DMS 273 (cell line): Measurements from ENCODE around the gene TGM4.

ENCODE experiments used
- DNase-seq: peaks from one replicate; lab custom pipeline; 2025; ENCODE audit not compliant: unreplicated experiment; lab: John Stamatoyannopoulos, UW

TGM4 gene

DNA sequence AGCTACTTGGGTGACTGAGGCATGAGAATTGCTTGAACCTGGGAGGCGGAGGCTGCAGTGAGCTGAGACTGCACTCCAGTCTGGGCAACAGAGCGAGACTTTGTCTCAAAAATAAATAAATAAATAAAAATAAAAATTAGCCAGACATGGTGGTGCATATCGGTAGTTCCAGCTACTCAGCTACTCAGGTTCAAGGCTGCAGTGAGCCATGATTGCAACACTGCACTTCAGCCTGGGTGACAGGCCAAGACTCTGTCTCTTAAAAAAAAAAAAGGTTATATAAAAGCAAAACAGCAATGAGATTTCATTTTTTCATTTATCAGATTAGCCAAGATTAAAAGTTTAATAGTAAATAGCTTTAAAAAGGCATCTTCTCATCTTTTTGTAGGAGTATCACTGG, 2.9 kb downstream of the TGM4 start:
- no peak for DNase-seq

DNA sequence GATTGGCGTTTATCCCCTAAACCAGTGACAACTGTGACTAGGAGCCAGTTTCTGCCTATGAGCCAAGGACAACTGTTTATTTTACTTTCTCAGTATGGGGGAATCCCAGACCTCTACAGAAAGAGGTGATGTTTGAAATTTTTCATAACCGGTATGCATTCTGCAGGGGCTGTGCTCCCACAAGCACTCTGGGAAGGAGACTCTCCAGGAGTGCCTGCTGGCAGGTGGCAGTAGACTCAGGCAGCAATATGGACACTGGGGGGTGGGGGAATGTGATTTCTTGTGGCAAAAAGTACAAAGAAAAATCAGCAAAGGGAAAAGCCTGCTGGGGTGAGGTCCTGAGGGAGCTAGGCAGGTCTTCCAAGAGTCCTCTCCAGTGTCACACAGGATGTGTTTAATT, 5.9 kb downstream of the TGM4 start:
- peak; percentile 10 for DNase-seq

DNA sequence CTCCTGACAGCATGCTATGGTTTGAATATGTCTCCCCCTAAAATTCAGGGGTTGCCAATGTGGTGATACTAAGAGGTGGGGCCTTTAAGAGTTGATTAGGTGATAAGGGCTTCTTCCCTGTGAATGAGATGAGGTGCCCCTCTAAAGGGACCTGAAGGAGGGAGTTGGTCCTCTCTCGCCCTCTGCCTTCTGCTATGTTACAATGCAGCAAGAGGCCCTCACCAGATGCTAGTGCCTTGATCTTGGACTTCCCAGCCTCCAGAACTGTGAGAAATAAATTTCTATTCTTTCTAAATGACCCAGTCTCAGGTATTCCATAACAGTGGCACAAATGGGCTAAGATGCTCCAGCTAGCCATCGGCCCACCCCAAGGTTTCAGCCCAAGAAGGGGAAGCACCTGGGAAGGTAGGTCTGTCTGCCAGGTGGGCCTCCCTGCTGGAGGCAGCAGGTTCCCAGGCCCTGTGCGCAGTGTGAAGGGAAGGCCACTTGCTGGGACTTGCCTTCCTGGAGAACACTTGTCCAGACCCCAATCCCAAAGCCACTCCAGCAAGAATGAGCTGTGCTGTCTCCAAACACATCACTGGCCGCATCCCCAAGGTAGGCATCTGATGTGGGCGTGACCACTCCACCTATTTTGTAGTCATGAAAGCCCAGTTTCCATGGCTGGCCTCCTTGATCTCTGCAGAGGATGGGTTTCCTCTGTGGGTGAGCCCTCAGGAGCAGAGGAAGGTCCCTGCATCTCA, 9.0 kb downstream of the TGM4 start:
- peak; percentile 4 for DNase-seq

DNA sequence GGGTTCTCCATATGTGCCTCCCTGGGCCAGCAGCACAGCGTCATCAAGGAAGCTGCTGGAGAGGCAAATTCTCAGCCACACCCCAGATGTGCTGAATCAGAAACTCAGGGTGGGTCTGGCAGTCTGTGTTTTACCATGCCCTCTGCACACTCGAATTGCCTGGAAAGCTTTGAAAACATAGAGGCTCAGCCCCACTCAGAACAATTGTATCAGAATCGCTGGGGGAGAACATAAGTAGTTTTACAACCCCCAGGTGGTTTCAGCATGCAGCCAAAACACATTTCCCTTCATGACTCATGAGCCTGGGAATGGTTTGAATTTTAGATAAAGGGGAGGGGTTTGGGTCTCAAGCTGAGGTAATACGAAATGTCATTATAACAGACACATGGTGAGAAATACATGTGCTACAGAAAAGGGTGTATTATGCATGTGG, 9.6 kb downstream of the TGM4 start:
- DNase-seq: peak; percentile 69

DNA sequence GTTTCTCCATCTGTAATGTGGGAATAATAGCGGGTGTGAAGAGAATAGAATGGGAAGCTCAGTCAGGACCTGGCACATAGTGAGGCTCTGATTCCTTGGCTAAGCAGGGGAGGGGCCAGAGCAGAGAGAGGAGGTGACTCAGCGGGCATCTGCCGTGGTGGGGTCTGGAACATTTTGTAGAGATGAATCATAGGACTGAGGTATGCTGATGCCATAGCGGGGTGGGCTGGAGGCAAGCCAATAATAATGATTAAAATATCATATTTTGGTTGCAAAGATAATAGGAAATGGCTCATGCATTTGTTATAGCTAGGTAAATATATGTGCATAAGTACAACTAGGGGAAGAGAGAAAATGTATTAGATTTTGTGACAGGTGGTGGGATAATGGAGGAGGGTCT, 11.2 kb downstream of the TGM4 start:
- DNase-seq: peak; percentile 58

DNA sequence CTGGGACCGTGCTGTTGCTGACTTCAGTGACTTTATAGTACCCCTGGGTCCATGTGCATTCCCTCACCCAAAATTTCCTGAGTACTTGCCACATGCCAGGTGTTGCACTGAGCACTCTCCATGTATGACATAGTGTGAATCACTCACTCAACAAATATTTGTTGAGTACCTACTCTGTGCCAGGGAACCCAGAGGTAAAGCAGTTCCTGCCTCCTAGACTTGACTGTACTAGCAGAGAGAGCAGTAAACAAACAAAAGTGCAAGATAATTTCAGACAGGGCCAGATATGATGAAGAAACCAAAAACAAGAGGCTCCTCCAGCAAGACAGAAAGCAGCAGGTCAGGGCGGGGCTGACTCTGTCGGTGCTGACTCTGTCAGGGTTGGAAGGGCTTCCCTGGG, 12.2 kb downstream of the TGM4 start:
- DNase-seq: peak; percentile 9

DNA sequence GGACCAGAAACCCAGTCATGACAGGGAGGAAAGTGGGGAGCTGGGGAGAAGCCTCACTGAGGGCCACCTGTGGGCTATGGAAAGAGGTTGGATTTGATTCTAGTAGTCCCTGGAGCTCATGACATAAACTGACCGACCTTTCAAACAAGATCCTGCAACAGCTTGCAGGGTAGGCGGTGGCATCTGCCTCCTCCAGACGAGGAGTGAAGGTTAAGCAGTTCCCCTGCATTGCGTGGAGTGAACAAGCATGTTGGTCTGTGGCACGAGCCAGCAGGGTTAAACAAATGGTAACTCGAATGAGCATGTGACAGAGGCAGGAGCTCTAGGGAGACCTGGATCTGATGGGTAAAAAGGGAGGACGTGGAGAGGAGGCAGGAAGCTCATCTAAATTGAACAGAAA, 12.7 kb downstream of the TGM4 start:
- DNase-seq: peak; percentile 44

DNA sequence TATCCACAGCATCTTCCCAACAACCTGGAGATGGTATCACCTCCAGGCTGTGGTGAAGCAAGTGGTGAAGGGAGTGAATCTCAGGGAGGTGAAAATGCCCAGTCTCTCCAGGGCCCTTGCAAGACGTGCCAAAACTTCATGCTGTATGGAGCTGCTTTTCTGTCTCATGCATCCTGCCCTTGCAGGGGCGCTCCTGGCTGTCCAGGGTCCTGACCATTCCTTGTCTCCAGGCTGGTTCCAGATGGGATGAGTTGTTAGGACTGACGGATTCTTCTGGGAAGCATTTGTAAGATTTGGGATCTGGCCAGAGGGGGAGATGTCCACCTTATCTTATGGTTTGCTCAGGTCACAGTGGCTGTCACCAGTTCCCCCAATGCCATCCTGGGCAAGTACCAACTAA, 15.8 kb downstream of the TGM4 start:
- no peak for DNase-seq

DNA sequence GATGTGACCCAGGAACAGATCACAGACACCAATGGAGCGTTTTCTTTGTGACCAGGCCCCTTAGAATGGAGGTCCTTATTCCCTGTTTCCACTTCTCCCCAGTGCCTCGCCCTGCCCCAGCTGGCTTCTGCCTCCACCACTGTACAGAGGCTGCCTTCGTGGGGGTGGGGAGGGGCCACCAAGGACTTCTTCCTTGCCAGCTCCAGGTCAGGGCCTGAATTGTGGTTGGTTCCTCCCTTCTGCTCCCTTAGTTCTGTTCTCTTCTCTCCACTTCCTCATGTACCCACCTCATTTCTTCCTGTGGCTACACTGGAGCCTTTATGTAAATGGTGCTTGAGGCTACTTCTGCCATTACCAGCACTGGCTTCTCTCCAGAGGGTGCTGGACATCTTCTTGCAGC, 16.4 kb downstream of the TGM4 start:
- no peak for DNase-seq

DNA sequence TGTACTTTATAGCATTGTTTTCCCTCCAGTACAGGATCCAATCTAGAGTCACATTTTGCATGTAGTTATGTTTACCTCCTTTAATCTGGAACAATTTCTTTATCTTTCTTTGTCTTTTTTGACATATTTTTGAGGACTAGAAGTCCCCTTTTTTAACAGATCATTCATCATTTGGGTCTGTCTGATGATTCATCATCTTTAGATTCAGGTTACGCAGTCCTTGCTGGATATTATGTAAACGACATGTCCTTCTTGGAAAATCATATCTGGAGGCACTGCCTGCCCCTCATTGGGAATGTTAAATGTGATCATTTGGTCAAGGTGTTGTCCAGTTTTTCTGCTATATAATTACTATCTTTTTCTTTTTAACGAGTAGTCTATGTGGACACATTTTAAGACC, 18.3 kb downstream of the TGM4 start:
- DNase-seq: no peak

DNA sequence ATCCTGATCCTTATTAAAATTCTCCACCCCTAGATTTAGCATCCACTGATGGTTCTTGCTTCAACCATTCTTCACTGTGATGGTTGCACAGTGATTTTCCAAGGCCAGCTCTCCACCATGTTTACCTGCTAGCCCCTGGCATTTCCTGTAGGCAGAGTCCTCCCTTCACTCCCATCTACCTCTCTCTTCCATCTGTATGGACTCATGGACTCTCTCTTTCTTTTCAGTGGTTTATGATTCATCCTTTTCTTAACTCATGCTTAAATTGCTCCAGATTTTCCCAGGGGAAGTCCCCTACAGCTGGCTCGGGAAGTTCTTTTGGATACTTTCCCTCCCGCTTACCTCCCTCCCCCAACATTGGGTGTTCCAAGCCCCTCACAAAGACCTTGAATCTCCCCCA, 18.7 kb downstream of the TGM4 start:
- DNase-seq: no peak

DNA sequence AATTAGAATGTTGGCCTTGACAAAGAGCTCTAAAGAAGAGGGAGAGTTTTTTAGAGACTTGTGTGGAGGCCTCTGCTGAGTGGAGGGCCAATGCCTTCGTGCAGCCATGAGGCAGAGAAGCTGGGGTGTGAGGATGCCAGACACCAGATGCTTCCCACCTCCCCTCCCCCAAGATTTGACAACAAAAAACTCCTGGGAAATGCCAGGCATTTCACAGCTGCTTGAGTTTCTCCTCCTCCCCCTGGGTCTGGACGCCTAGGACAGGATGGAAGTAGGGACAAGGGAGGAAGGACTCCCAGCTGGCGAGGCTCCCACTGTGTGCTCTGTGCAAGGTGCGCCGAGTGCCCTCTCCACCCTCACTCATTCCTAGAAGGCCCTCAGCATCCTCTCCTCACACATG, 20.1 kb downstream of the TGM4 start:
- peak; percentile 5 for DNase-seq

DNA sequence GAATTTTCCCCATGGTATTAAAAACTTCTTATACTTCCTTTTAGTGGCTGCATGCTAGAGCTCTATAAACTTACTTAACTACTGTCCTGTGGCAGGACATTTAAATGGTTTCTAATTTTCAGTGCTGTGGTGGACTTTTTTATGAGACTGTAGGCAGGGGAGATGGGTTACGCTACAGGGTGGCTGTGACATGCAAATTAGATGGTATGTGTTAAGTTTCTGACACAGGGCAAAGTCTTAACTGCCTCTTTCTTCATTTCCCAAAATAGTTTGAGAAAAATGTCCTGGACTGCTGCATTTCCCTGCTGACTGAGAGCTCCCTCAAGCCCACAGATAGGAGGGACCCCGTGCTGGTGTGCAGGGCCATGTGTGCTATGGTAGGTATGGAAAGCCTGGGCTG, 22.0 kb downstream of the TGM4 start:
- DNase-seq: no peak

DNA sequence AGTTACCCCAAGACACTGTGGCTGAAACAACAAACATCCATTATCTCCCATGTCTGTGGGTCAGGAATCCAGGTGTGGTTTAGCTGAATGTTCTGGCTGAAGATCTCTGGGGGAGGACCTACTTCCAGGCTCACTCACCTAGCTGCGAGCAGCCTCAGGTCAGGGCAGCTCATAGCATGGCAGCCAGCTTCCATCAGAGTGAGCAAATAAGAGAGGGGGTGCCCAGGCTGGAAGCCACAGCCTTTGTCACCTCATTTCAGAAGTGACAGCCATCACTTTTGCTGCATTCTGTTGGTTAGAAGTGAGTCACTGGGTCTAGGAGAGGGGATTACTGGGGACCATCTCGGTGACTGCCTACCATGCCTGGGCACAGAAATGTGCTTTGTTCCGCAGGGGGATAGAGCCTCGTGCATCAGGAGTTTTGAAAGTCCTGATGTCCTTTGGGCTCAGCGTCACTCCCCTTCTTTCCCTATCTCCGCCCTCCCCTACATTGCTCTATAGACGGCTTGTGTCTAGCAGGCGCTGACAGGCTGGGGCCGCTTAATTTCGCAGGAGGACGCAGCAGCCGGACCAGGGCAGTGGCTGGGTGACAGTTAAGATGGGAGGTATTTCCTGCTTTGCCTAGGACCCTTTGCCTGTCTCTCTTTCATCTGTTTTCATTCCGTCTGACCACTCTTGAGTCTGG, 25.4 kb downstream of the TGM4 start:
- DNase-seq: no peak

DNA sequence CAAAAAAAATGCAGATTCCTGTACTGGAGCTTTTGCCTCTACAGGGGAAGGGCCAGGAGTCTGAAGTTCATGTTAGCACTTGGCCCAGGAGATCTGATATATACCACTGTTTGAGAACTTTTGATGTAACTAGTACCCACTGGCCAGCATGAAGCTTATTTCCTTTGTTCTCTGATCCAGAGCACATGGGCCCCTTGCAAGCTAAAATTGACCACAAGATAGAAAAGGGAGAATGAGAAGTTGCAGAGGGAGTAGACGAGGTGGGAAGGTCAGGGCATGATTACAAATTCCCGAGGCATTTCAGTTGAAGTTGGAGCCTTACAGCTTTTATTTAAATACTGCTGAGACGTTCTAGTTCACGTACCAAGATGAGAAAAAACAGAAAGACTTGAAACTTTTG, 28.2 kb downstream of the TGM4 start:
- DNase-seq: no peak

DNA sequence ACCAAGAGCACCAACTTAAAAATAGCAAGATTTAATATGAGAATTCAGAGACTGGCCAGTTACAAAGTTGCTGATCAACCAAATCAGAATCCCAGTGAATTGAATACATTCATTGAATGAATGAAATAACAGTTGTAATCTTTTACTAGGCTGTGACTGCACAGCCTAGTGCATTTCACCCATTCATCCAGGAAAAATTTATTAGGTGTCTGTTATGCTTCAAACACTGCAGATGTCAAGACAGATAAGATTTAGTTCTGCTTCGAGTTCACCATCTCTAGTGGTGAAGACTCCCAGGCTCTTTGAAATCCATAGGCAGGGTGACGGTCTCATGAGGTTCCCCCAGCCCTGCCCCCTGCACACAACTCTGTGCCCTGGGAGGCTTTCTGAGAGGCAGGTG, 28.9 kb downstream of the TGM4 start:
- DNase-seq: no peak

DNA sequence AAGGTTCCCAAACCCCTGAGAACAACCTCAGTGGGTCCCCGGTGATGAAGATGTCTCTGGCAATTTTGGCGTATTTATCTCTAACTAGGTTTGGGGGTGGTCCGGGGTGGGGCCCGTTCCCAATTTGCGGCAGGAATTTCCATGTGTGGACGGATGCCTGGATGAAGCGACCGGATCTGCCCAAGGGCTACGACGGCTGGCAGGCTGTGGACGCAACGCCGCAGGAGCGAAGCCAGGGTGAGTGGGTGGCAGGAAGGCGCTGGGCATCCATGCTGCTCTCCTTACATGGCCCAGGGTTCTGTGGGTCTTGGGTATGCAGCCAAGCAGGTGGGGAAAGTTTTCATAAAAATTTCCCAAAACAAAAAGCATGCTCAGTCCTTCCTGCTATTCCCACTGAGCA, 29.3 kb downstream of the TGM4 start:
- no peak for DNase-seq

DNA sequence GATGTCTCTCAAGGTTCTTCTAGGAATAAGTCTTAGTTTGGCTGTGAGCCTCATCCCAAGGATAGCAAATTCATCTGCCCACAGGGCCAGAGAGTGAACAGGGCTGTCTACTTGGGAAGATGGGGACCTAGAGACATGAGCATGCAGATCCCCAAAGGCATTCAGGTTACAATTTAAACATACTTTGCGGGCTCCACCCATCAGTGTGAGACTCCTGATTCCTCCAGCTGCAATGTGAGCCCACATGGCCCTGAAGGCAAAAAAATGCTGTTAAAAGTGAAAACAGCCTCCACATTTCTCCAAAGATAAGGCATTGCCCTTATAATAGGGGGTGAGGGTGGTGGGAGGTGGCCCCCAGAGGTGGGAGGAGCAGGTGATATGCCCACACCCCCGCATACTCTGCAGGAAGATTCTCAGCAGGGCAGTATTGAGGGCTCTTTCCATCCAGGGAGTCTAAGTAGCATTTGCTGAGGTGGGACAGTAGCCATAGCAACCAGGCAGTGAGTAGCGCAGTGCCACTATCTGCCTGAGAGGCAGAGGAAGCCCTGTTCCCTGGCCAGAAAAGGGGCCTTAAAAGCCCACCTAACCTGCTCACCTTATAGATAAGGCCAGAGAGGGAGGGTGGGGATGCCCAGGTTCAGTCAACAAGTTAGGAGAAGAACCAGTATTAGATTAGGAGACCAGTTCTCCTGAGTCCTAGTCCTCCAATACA, 31.2 kb downstream of the TGM4 start:
- DNase-seq: peak; percentile 35

DNA sequence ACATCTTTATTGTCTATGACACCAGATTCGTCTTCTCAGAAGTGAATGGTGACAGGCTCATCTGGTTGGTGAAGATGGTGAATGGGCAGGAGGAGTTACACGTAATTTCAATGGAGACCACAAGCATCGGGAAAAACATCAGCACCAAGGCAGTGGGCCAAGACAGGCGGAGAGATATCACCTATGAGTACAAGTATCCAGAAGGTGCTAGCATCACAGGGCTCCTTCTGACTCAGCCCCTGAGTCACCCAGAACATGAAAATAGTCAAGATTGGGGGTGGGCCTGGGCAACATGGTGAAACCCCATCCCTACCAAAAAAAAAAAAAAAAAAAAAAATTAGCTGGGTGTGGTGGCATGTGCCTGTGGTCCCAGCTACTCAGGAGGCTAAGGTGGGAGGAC, 32.6 kb downstream of the TGM4 start:
- no peak for DNase-seq

DNA sequence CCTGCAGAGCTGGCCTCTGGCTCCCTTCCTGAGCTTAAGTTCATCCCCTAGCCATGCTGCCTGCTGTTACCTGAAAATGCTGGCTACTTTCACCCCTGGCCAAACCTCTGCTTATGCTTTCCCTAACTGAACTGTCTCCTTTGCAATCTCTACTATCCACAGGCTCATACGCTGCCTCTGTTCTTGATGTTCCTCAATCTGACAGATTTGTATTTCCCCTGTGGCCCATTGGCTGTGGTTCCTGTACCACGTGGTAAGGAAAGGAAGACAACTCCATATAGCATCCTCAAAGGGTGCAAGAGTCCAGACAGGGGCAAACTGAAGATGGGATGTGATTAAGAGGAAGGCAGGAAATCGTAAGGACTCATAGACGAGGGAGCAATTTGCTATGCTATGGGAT, 33.2 kb downstream of the TGM4 start:
- DNase-seq: no peak

DNA sequence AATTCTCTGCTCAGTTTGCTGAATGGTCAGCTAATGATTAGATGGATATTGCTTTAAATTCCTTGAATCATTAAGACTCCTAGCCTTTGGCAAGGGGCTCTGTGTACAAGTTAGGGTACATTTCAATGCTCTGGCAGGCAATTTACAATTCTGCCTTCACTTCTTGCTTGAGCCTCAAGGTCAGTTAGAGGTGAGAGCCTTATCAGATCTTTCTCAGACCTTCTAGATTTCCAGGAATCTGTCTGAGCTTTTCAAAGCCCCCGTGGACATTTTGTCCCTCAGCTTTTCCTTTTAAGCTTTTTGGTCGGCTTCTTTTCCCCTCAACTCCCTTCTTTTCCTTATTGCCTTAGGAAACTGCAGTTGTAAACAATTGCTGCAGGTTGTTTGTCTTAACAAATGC, 34.7 kb downstream of the TGM4 start:
- DNase-seq: no peak

DNA sequence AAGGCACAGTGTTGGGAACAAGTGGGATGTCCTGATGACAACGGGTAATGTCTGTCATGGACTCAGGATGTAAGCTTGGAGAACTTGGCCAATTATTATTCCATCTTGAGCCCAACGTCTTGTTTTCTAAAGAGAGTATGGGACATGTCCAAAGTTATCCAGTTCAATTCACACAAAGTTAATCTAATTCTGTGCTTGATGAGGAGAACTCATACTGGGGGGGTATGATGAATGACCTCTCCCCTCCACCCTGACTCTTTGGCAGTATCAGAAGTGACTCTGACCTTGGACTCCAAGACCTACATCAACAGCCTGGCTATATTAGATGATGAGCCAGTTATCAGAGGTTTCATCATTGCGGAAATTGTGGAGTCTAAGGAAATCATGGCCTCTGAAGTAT, 36.3 kb downstream of the TGM4 start:
- no peak for DNase-seq
